Suprapubic skin (tissue), 4 donors: Measurements from ENCODE around the gene UNC93B1. TPM values are rescaled to one million over a fixed set of nuclear protein-coding genes. Genes with fewer than 3 reads are reported as not detected.
A peak's percentile ranks its signal among the peaks of the same experiment; 100 is the strongest.

Source experiments
- DNase-seq, 2 donors: peaks; one replicate each; pipeline ENCODE4 v3.0.0-alpha.2; 2019; ENCODE audit warnings: low spot score in 2 of 2
- H3K27ac ChIP-seq: fragments of 200-600 bp; sonication (generic); one replicate; pipeline ENCODE4 v1.5.1; 2019
- H3K27me3 ChIP-seq: fragments of 200-600 bp; sonication (generic); one replicate; pipeline ENCODE4 v1.5.1; 2019
- H3K36me3 ChIP-seq: fragments of 200-600 bp; sonication (generic); one replicate; pipeline ENCODE4 v1.5.1; 2019
- H3K4me1 ChIP-seq: fragments of 200-600 bp; sonication (generic); one replicate; pipeline ENCODE4 v1.5.1; 2019
- H3K4me3 ChIP-seq: fragments of 200-600 bp; sonication (generic); one replicate; pipeline ENCODE4 v1.5.1; 2019; ENCODE audit warnings: mild to moderate bottlenecking
- H3K9me3 ChIP-seq: fragments of 200-600 bp; sonication (generic); one replicate; pipeline ENCODE4 v1.5.1; 2019
- EP300 ChIP-seq: sonication (generic); formaldehyde crosslinking; IDR thresholded peaks from one replicate; pipeline ENCODE4 v1.6.1; 2017; ENCODE audit warnings: antibody characterized with exemption
- POLR2A ChIP-seq, 2 donors: fragments of 450-650 bp; IDR thresholded peaks; one replicate each; pipeline ENCODE4 v1.6.1; 2017; ENCODE audit warnings: antibody characterized with exemption in 2 of 2, mild to moderate bottlenecking in 2 of 2, moderate library complexity in 2 of 2
- POLR2AphosphoS5 ChIP-seq, 3 donors: sonication (generic); formaldehyde crosslinking; IDR thresholded peaks; one replicate each; pipeline ENCODE4 v1.6.1; 2017; ENCODE audit warnings: antibody characterized with exemption in 3 of 3
- WGBS: methylation state at CpG from one replicate; pipeline ENCODE4 v1.1.5; 2018; 5-methylcytosine and 5-hydroxymethylcytosine counted together
- total RNA-seq, 4 donors: library from RNA; depleted of rRNA; stranded (reverse); fragments of >200 nt; gene quantifications; one replicate each; pipeline ENCODE4 v1.1.0, GENCODE V29; 2016
- TF ChIP-seq, protein P1 (sequence below), 2 donors: fragments of 200-600 bp in 1 of 2; fragments of 450-650 bp in 1 of 2; sonication (generic) in 1 of 2; IDR thresholded peaks; one replicate each; pipeline ENCODE4 v1.5.1; 2016 to 2019; ENCODE audit warnings: antibody characterized with exemption in 2 of 2, mild to moderate bottlenecking in 1 of 2, moderate library complexity in 1 of 2

The UNC93B1 gene
- total RNA-seq, 4 donors from 2014 or later: 22.7 to 34.3 (median 28.1) TPM

DNA sequence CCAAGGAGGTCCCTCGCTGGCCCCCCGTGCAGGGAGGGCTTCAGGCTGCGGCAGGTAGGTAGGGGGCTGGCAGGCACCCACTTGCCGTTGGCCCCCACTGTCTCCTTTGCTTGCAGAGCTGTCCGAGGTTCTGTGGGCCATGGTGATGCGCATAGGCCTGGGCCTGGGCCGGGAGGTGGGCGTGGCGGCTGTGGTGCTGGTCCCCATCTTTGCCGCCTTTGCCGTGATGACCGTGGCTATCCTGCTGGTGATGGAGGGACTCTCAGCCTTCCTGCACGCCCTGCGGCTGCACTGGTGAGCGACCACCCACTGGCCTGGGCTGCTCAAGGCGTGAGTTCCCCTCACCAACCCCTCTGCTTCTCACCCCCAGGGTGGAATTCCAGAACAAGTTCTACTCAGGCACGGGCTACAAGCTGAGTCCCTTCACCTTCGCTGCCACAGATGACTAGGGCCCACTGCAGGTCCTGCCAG, 46.5 kb upstream of the UNC93B1 start:
- H3K36me3 ChIP-seq: peaks cover 62% of the 10 kb centered on the region
- H3K4me3 ChIP-seq: no peak overlapping the region
- peak in 1 of 2 donors; percentile 60 for DNase-seq
- no peaks in the 10 kb centered on the region for H3K9me3 ChIP-seq
- 100% methylated on average over 3 of the region's 18 CpGs for WGBS
- TF ChIP-seq EP300 (no peak), POLR2A (IDR thresholded peaks at IDR 0.05) (no peak), POLR2AphosphoS5 (IDR thresholded peaks at IDR 0.05) (no peak)
- TF ChIP-seq, protein P1, sequence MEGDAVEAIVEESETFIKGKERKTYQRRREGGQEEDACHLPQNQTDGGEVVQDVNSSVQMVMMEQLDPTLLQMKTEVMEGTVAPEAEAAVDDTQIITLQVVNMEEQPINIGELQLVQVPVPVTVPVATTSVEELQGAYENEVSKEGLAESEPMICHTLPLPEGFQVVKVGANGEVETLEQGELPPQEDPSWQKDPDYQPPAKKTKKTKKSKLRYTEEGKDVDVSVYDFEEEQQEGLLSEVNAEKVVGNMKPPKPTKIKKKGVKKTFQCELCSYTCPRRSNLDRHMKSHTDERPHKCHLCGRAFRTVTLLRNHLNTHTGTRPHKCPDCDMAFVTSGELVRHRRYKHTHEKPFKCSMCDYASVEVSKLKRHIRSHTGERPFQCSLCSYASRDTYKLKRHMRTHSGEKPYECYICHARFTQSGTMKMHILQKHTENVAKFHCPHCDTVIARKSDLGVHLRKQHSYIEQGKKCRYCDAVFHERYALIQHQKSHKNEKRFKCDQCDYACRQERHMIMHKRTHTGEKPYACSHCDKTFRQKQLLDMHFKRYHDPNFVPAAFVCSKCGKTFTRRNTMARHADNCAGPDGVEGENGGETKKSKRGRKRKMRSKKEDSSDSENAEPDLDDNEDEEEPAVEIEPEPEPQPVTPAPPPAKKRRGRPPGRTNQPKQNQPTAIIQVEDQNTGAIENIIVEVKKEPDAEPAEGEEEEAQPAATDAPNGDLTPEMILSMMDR (IDR thresholded peaks at IDR 0.05): no peak
- no peaks in the 10 kb centered on the region for H3K27me3 ChIP-seq
- H3K4me1 ChIP-seq: no peaks in the 10 kb centered on the region
- no peak overlapping the region for H3K27ac ChIP-seq

DNA sequence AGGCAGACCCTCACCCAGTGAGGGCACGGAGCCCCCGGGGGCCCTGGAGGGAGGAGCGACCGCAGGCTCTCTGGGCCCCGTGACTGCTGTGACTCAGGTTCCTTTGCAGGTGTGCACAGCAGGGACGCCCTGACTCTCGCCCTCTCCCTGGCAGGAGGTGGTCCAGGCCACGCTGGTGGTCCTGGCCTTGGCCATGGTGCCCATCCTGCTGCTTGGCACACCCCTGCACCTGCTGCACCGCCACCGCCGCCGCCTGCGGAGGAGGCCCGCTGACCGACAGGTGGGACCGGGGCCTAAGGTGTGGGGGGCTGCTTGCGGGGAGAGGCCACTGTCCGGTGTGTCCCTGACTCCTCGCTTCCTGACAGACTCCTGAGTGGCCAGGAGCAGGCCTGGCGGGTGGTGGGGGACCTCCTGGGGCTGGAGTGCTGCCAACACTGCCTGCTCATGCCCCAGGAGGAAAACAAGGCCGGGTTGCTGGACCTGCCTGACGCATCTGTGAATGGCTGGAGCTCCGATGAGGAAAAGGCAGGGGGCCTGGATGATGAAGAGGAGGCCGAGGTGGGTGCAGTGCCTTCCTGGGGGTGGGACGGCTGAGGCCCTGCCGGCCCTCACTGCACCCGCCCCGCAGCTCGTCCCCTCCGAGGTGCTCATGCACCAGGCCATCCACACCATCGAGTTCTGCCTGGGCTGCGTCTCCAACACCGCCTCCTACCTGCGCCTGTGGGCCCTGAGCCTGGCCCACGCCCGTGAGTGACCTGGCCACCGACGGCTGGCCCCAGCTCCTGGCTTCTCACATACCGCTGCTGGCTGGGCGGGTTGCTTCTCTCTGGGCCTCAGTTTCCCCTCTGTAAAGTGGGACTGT, 45.8 kb upstream of the UNC93B1 start:
- Histone ChIP-seq H3K9me3 (no peaks in the 10 kb centered on the region), H3K4me1 (no peaks in the 10 kb centered on the region), H3K27ac (no peak overlapping the region), H3K4me3 (no peak overlapping the region), H3K27me3 (no peaks in the 10 kb centered on the region), H3K36me3 (peaks cover 69% of the 10 kb centered on the region)
- peak in 1 of 2 donors; percentile 63 for DNase-seq
- TF ChIP-seq POLR2A (IDR thresholded peaks at IDR 0.05) (no peak), POLR2AphosphoS5 (IDR thresholded peaks at IDR 0.05) (no peak), EP300 (no peak)
- TF ChIP-seq, protein P1 (IDR thresholded peaks at IDR 0.05): no peak
- WGBS: 100% methylated on average over 11 of the region's 40 CpGs

DNA sequence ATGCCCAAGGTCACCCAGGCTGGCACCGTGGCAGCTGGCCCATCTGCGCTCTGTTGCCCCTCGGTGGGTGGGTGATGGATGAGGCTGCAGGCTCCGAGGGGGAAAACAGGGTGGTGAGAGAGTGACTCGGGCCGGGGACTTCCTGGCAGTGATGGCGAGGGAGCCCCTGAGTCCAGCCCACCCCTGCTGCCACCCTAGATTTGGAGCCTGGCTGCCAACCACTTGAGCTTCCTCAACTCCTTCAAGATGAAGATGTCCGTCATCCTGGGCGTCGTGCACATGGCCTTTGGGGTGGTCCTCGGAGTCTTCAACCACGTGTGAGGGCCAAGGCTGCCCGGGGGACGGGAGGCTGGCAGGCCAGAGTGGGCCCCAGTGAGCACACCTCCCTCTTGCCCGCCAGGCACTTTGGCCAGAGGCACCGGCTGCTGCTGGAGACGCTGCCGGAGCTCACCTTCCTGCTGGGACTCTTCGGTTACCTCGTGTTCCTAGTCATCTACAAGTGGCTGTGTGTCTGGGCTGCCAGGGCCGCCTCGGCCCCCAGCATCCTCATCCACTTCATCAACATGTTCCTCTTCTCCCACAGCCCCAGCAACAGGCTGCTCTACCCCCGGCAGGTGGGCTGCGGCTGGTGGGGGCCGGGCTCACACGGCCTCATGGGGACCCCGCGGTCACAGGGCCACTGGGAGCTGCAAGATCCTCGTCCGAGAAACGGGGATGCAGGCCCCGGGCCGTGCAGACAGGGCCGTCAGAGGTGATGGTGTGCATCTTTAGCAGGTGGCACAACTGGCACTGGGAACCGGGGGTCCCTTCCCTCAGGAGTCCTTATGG, 45.0 kb upstream of the UNC93B1 start:
- H3K36me3 ChIP-seq: peaks cover 77% of the 10 kb centered on the region
- no peaks in the 10 kb centered on the region for H3K27me3 ChIP-seq
- whole genome bisulfite sequencing: 89% methylated on average over 25 of the region's 35 CpGs
- no peaks in the 10 kb centered on the region for H3K9me3 ChIP-seq
- TF ChIP-seq, protein P1 (IDR thresholded peaks at IDR 0.05): no peak
- TF ChIP-seq EP300 (no peak), POLR2A (IDR thresholded peaks at IDR 0.05) (no peak), POLR2AphosphoS5 (IDR thresholded peaks at IDR 0.05) (no peak)
- peaks cover 2% of the 10 kb centered on the region for H3K4me1 ChIP-seq
- no peak overlapping the region for H3K27ac ChIP-seq
- H3K4me3 ChIP-seq: no peak overlapping the region
- peak in 1 of 2 donors; percentile 59 for DNase-seq

DNA sequence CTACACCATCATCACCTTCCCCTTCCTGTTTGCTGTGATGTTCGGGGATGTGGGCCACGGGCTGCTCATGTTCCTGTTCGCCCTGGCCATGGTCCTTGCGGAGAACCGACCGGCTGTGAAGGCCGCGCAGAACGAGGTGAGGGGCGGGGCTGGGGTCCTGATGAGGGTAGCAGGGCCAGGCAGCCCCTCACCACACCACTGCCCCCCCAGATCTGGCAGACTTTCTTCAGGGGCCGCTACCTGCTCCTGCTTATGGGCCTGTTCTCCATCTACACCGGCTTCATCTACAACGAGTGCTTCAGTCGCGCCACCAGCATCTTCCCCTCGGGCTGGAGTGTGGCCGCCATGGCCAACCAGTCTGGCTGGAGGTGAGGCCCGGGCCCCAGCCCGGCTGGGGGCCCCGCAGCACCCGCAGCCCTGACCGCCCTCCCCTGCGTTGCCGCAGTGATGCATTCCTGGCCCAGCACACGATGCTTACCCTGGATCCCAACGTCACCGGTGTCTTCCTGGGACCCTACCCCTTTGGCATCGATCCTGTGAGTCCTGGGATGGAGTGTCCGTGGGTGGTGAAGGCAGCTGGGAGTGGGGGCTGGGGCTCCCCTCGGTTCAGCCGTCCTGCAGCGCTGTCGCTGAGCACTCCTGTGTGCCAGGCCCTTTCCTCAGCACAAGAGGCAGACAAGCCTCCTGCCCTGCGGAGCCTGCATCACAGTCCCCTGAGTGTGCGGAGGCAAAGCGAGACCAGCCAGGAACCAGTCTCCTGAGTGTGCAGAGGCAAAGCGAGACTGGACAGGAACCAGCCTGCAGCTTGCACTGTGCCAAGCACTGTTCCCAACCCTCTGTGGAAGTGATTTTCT, 43.8 kb upstream of the UNC93B1 start:
- 82% methylated on average over 31 of the region's 37 CpGs for WGBS
- H3K4me3 ChIP-seq: no peak overlapping the region
- H3K4me1 ChIP-seq: peaks cover 12% of the 10 kb centered on the region
- peak in 1 of 2 donors; percentile 57 for DNase-seq
- no peak overlapping the region for H3K27ac ChIP-seq
- H3K9me3 ChIP-seq: no peaks in the 10 kb centered on the region
- TF ChIP-seq EP300 (no peak), POLR2A (IDR thresholded peaks at IDR 0.05) (no peak), POLR2AphosphoS5 (IDR thresholded peaks at IDR 0.05) (no peak)
- TF ChIP-seq, protein P1 (IDR thresholded peaks at IDR 0.05): no peak
- peaks cover 82% of the 10 kb centered on the region for H3K36me3 ChIP-seq
- H3K27me3 ChIP-seq: no peaks in the 10 kb centered on the region
